Measurements from ENCODE around the gene SMIM9. TPM values are rescaled to one million over a fixed set of nuclear protein-coding genes. Genes with fewer than 3 reads are reported as not detected.

The SMIM9 gene
- total and polyA plus RNA-seq, 2 donors from 2014 or later = not detected

- Histone ChIP-seq H3K9me3 (ENCODE audit: control insufficient read depth in 2 of 3, insufficient read depth in 1 of 3, low read length in 3 of 3) (no peaks in the 10 kb centered on the region), H3K27me3 (ENCODE audit: control insufficient read depth, insufficient read depth, low read length) (no peaks in the 10 kb centered on the region), H3K36me3 (ENCODE audit: control insufficient read depth in 2 of 3, insufficient read depth in 3 of 3, low read length in 3 of 3) (peaks cover 0 to 7% (median 4%) of the 10 kb centered on the region in 3 donors), H3K27ac (ENCODE audit: low read depth in 2 of 2, low read length in 2 of 2) (no peak overlapping the region), H3K4me3 (ENCODE audit: low read length in 3 of 3) (no peak overlapping the region), H3K9ac (ENCODE audit: low read length in 3 of 3) (no peak overlapping the region), H3K4me1 (ENCODE audit: control insufficient read depth in 2 of 3, insufficient read depth in 2 of 3, low read depth in 1 of 3, low read length in 3 of 3) (no peaks in the 10 kb centered on the region)
- no peak for TF ChIP-seq CTCF (IDR thresholded peaks at IDR 0.05; ENCODE audit: borderline replicate concordance, extremely low read depth, insufficient read depth)
- DNase-seq (no peak), FAIRE-seq (no peak)
- intact Hi-C loops (cut with DNase I) = no loop called here
Measured at GRCh38 chrX:154780968-154781367, 53.5 kb downstream of the SMIM9 start.

- Histone ChIP-seq H3K27me3 (ENCODE audit: control insufficient read depth, insufficient read depth, low read length) (no peaks in the 10 kb centered on the region), H3K9ac (ENCODE audit: low read length in 3 of 3) (no peak overlapping the region), H3K9me3 (ENCODE audit: control insufficient read depth in 2 of 3, insufficient read depth in 1 of 3, low read length in 3 of 3) (no peaks in the 10 kb centered on the region), H3K27ac (ENCODE audit: low read depth in 2 of 2, low read length in 2 of 2) (no peak overlapping the region), H3K4me3 (ENCODE audit: low read length in 3 of 3) (no peak overlapping the region), H3K36me3 (ENCODE audit: control insufficient read depth in 2 of 3, insufficient read depth in 3 of 3, low read length in 3 of 3) (peaks cover 0 to 16% (median 12%) of the 10 kb centered on the region in 3 donors), H3K4me1 (ENCODE audit: control insufficient read depth in 2 of 3, insufficient read depth in 2 of 3, low read depth in 1 of 3, low read length in 3 of 3) (peaks cover 0 to 4% (median 0%) of the 10 kb centered on the region in 3 donors)
- TF ChIP-seq CTCF (IDR thresholded peaks at IDR 0.05; ENCODE audit: borderline replicate concordance, extremely low read depth, insufficient read depth) = no peak
- FAIRE-seq = no peak
- DNase-seq = no peak
- intact Hi-C loops (cut with DNase I) = no loop called here
Measured at GRCh38 chrX:154779261-154779660, 55.2 kb downstream of the SMIM9 start.

GRCh38 chrX:154776753-154777152 is 57.7 kb downstream of the SMIM9 start:
- intact Hi-C loops (cut with DNase I) = no loop called here
- Histone ChIP-seq H3K27ac (ENCODE audit: low read depth in 2 of 2, low read length in 2 of 2) (no peak overlapping the region), H3K9ac (ENCODE audit: low read length in 3 of 3) (no peak overlapping the region), H3K36me3 (ENCODE audit: control insufficient read depth in 2 of 3, insufficient read depth in 3 of 3, low read length in 3 of 3) (peaks cover 2 to 19% (median 17%) of the 10 kb centered on the region in 3 donors), H3K4me1 (ENCODE audit: control insufficient read depth in 2 of 3, insufficient read depth in 2 of 3, low read depth in 1 of 3, low read length in 3 of 3) (peaks cover 0 to 4% (median 0%) of the 10 kb centered on the region in 3 donors), H3K4me3 (ENCODE audit: low read length in 3 of 3) (no peak overlapping the region), H3K9me3 (ENCODE audit: control insufficient read depth in 2 of 3, insufficient read depth in 1 of 3, low read length in 3 of 3) (no peaks in the 10 kb centered on the region), H3K27me3 (ENCODE audit: control insufficient read depth, insufficient read depth, low read length) (no peaks in the 10 kb centered on the region)
- DNase-seq (no peak), FAIRE-seq (no peak)
- TF ChIP-seq CTCF (IDR thresholded peaks at IDR 0.05; ENCODE audit: borderline replicate concordance, extremely low read depth, insufficient read depth) = no peak

Measured in kidney (tissue), 14 donors.